Peyer's patch (tissue), 4 donors: ENCODE data around the gene APC. TPM values are rescaled to one million over a fixed set of nuclear protein-coding genes. Genes with fewer than 3 reads are reported as not detected.

ENCODE experiments used
- DNase-seq, 3 donors: peaks; one replicate each; pipeline ENCODE4 v3.0.0-alpha.2; 2017 to 2019
- H3K27ac ChIP-seq, 4 donors: fragments of 200-600 bp; sonication (generic); one replicate each; pipeline ENCODE4 v1.5.1; 2016 to 2019
- H3K27me3 ChIP-seq, 2 donors: fragments of 200-600 bp; sonication (generic); one replicate each; pipeline ENCODE4 v1.5.1; 2019
- H3K36me3 ChIP-seq, 3 donors: fragments of 200-600 bp; sonication (generic); one replicate each; pipeline ENCODE4 v1.5.1; 2016 to 2019
- H3K4me1 ChIP-seq, 4 donors: fragments of 200-600 bp; sonication (generic); one replicate each; pipeline ENCODE4 v1.5.1; 2016 to 2019
- H3K4me3 ChIP-seq, 4 donors: fragments of 200-600 bp; sonication (generic); 1 replicate in 3 of 4; 2 replicates in 1 of 4; pipeline ENCODE4 v1.5.1; 2016 to 2019; ENCODE audit warnings: mild to moderate bottlenecking in 1 of 4
- H3K9me3 ChIP-seq, 4 donors: fragments of 200-600 bp; sonication (generic); one replicate each; pipeline ENCODE4 v1.5.1; 2016 to 2019; ENCODE audit warnings: mild to moderate bottlenecking in 1 of 4
- POLR2A ChIP-seq, 2 donors: fragments of 450-650 bp; IDR thresholded peaks; one replicate each; pipeline ENCODE4 v1.5.1; 2017; ENCODE audit warnings: antibody characterized with exemption in 2 of 2, mild to moderate bottlenecking in 2 of 2, moderate library complexity in 2 of 2
- total RNA-seq, 4 donors: library from RNA; depleted of rRNA; stranded (reverse); fragments of >200 nt; gene quantifications; one replicate each; pipeline ENCODE4 v1.1.0, GENCODE V29; 2016
- TF ChIP-seq, protein P1 (sequence below), 6 experiments: fragments of 450-650 bp in 4 of 6; fragments of 200-600 bp in 2 of 6; sonication (generic) in 1 of 6; IDR thresholded peaks; one replicate each; pipeline ENCODE4 v1.5.1; 2017 to 2019; ENCODE audit warnings: antibody characterized with exemption in 6 of 6, mild to moderate bottlenecking in 3 of 6, moderate library complexity in 1 of 6

The APC gene
- total RNA-seq, 4 donors from 2014 or later = 71.0 to 148 (median 106) TPM

DNA sequence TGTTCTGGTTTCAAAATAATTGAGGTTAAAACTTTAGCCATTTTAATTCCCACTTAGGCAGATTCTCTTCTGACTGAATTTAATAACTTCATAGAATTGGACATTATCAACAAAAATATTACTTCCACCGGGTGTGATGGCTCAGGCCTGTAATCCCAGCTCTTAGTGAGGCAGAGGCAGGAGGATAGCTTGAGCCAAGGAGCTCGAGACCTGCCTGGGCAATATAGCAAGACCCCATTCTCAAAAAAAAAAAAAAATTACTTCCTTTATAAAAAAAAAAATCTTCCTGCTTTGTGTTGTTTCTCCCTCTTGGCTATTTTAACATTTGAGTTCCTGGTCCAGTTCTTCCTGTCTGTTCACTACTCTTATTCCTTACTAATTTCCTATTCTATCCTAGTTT, 18.0 kb downstream of the APC start:
- Histone ChIP-seq H3K4me1 (no peaks in the 10 kb centered on the region), H3K36me3 (no peaks in the 10 kb centered on the region), H3K4me3 (no peak overlapping the region), H3K27ac (no peak overlapping the region), H3K27me3 (no peaks in the 10 kb centered on the region), H3K9me3 (no peaks in the 10 kb centered on the region)
- no peak for DNase-seq
- TF ChIP-seq, protein P1, sequence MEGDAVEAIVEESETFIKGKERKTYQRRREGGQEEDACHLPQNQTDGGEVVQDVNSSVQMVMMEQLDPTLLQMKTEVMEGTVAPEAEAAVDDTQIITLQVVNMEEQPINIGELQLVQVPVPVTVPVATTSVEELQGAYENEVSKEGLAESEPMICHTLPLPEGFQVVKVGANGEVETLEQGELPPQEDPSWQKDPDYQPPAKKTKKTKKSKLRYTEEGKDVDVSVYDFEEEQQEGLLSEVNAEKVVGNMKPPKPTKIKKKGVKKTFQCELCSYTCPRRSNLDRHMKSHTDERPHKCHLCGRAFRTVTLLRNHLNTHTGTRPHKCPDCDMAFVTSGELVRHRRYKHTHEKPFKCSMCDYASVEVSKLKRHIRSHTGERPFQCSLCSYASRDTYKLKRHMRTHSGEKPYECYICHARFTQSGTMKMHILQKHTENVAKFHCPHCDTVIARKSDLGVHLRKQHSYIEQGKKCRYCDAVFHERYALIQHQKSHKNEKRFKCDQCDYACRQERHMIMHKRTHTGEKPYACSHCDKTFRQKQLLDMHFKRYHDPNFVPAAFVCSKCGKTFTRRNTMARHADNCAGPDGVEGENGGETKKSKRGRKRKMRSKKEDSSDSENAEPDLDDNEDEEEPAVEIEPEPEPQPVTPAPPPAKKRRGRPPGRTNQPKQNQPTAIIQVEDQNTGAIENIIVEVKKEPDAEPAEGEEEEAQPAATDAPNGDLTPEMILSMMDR (IDR thresholded peaks at IDR 0.05) = no peak
- TF ChIP-seq POLR2A (IDR thresholded peaks at IDR 0.05) = no peak

DNA sequence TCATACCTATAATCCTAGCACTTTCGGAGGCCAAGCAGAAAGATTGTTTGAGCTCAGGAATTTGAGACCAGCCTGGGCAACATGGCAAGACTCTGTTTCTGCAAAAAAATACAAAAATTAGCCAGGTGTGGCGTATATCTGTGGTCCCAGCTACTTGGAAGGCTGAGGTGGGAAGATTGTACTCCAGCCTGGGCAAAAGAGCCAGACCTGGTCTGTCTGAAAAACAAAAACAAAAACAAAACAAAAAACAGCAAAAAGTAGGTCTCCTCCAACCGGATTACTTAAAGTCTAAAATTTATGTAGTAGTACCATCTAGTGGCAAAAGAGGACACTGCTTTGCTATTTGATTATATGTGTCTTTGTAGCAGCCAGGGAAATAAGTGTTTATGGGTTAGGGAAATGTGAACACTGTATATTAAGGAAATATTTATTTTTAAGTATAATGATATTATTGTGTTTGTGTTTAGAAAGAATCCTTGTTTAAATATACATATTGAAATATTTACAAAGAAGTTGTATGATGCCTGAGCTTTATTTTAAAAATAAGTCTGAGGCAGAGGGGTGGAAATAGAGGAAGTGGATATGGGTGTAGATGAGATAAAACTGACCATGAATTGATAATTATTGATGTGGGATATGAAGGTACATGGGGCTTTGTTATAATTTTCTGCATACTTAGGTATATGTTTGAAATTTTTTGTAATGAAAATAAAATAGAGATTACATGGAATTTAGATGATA, 20.0 kb downstream of the APC start:
- Histone ChIP-seq H3K27me3 (no peaks in the 10 kb centered on the region), H3K4me3 (no peak overlapping the region), H3K36me3 (no peaks in the 10 kb centered on the region), H3K9me3 (no peaks in the 10 kb centered on the region), H3K27ac (no peak overlapping the region), H3K4me1 (no peaks in the 10 kb centered on the region)
- DNase-seq = no peak
- TF ChIP-seq, protein P1 (IDR thresholded peaks at IDR 0.05) = peak; percentile 57 to 91 (median 84)
- TF ChIP-seq POLR2A (IDR thresholded peaks at IDR 0.05) = no peak

DNA sequence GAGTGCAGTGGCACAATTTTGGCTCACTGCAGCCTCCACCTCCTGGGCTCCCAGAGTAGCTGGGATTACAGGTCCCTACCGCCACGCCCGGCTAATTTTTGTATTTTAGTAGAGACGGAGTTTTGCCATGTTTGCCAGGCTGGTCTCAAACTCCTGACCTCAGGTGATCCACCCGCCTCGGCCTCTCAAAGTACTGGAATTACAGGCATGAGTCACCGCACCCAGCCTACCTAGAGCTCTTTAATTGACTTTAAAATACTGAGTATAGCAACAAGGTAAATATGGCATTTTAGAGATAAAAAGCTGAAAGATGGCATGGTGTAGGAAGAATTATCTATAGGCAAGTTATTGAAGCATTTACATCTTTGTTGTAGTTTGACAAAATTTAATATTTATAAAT, 21.0 kb downstream of the APC start:
- no peak for TF ChIP-seq POLR2A (IDR thresholded peaks at IDR 0.05)
- TF ChIP-seq, protein P1 (IDR thresholded peaks at IDR 0.05) = no peak
- no peak for DNase-seq
- Histone ChIP-seq H3K4me1 (no peaks in the 10 kb centered on the region), H3K27ac (no peak overlapping the region), H3K27me3 (no peaks in the 10 kb centered on the region), H3K9me3 (no peaks in the 10 kb centered on the region), H3K4me3 (no peak overlapping the region), H3K36me3 (no peaks in the 10 kb centered on the region)

DNA sequence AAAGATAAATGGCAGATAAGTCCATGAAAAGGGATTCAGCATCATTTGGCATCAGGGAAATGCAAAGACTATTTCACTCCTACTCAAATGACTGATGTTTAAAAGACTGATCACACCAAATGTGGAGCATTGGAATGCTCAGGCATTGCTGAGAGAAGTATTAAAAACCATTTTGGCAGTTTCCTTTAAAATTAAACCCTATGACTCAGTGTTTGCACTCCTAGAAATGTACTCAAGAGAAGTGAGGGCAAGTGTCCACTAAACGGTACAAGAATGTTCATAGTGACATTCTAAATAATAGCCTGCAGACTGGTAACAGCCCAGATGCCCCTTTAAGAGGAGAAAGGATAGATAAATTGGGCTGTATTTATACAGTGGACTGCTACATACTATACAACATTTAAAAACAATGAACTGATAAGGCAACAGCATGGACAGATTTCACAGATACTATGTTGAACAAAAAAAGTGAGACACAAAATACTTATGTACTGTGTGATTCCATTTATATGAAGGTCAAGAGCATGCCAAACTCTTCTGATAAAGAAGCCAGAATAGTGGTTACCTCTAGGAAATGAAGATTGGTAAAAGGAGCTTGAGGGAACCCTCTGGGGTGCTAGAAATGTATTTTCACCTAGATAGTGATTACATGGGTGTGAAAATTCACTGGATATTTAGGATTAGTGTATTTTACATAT, 24.6 kb downstream of the APC start:
- no peak overlapping the region for H3K4me3 ChIP-seq
- no peaks in the 10 kb centered on the region for H3K27me3 ChIP-seq
- peaks cover 0 to 3% (median 0%) of the 10 kb centered on the region in 3 donors for H3K36me3 ChIP-seq
- no peak overlapping the region for H3K27ac ChIP-seq
- TF ChIP-seq, protein P1 (IDR thresholded peaks at IDR 0.05) = no peak
- no peak for TF ChIP-seq POLR2A (IDR thresholded peaks at IDR 0.05)
- H3K9me3 ChIP-seq = no peaks in the 10 kb centered on the region
- no peaks in the 10 kb centered on the region for H3K4me1 ChIP-seq
- no peak for DNase-seq

DNA sequence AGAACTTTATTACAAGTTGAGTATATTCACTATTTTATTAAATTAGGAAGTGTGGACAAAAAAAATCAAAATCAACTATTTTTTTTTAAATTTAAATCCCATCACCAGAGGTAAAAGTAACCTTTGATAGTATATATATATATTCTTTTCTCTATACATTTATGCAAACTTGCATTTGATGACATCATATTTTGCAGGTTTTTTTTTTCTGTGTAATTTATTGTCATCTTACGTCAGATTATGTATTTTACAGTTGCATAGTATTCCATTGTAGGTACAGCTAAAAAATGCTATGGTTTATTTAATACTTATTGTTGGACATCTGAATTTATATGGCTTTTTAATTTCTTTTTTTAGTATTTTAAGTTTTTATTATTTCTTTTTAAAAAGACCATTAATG, 25.5 kb downstream of the APC start:
- no peaks in the 10 kb centered on the region for H3K4me1 ChIP-seq
- no peak for TF ChIP-seq POLR2A (IDR thresholded peaks at IDR 0.05)
- TF ChIP-seq, protein P1 (IDR thresholded peaks at IDR 0.05) = no peak
- no peak overlapping the region for H3K4me3 ChIP-seq
- no peak overlapping the region for H3K27ac ChIP-seq
- no peak for DNase-seq
- H3K36me3 ChIP-seq = peaks cover 0 to 12% (median 0%) of the 10 kb centered on the region in 3 donors
- no peaks in the 10 kb centered on the region for H3K27me3 ChIP-seq
- H3K9me3 ChIP-seq = no peaks in the 10 kb centered on the region
